Neutrophil (primary cell): ENCODE measurements around the gene CCDC24.

Experiments used
- H3K27ac ChIP-seq: fragments of 200-600 bp; sonication (generic); 2 replicates; pipeline ENCODE4 v1.5.1; 2016; ENCODE audit warnings: mild to moderate bottlenecking, moderate library complexity
- H3K27me3 ChIP-seq: fragments of 200-600 bp; sonication (generic); 2 replicates; pipeline ENCODE4 v1.6.0; 2016; ENCODE audit warnings: mild to moderate bottlenecking
- H3K36me3 ChIP-seq: fragments of 200-600 bp; sonication (generic); 2 replicates; pipeline ENCODE4 v1.5.1; 2017
- H3K4me1 ChIP-seq, 2 experiments: fragments of 200-600 bp in 1 of 2; sonication (generic) in 1 of 2; 1 replicate in 1 of 2; 2 replicates in 1 of 2; pipeline versions ENCODE4 v1.5.1 to v1.6.1; 2013 to 2016; ENCODE audit warnings: low read depth in 1 of 2, low read length in 1 of 2, mild to moderate bottlenecking in 1 of 2, moderate library complexity in 1 of 2; ENCODE audit not compliant: control insufficient read depth in 1 of 2, insufficient read depth in 1 of 2
- H3K4me3 ChIP-seq, 2 experiments: fragments of 200-600 bp in 1 of 2; sonication (generic) in 1 of 2; 1 replicate in 1 of 2; 2 replicates in 1 of 2; pipeline ENCODE4 v1.5.1; 2013 to 2016; ENCODE audit warnings: low read depth in 1 of 2, low read length in 1 of 2, mild to moderate bottlenecking in 1 of 2, moderate library complexity in 1 of 2
- H3K9me3 ChIP-seq: fragments of 200-600 bp; sonication (generic); 2 replicates; pipeline ENCODE4 v1.5.1; 2016
- TF ChIP-seq, protein P1 (sequence below): fragments of 200-600 bp; sonication (generic); IDR thresholded peaks from 2 replicates; pipeline ENCODE4 v1.5.1; 2016; ENCODE audit warnings: antibody characterized with exemption

The CCDC24 gene

DNA sequence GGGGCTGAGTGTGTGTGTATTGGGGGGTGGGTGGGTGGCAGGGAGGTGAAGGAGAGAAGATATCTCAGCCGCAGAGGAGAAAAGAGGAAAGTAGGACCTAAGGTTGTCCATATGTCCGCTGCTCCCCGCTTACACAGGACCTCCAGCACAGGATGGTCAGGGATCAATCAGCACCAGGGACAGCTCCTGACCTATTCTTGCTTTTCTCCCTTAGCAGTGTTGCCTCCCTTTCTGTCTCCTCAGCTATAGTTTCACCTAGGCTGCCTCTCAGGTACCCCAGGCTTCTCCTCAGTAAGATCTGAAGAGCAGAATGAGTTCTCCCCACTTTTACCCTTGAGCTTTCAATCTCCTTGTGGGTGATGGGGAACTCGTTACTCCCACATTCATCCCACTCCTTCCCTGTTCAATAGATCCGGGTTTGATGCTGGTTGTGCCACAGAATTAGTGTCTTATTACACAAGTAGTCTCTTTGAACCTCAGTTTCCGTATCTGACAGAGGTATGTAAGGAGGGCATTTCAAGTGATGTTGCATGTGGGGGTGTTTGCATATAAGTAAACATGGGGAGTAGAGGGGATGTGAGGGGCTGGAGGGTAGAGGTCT, 23.0 kb upstream of the CCDC24 start:
- Histone ChIP-seq H3K4me3 (no peak overlapping the region), H3K27ac (no peak overlapping the region), H3K9me3 (no peaks in the 10 kb centered on the region), H3K36me3 (peaks cover 13% of the 10 kb centered on the region), H3K4me1 (peaks cover 29 to 34% of the 10 kb centered on the region in 2 experiments), H3K27me3 (no peaks in the 10 kb centered on the region)
- TF ChIP-seq, protein P1, sequence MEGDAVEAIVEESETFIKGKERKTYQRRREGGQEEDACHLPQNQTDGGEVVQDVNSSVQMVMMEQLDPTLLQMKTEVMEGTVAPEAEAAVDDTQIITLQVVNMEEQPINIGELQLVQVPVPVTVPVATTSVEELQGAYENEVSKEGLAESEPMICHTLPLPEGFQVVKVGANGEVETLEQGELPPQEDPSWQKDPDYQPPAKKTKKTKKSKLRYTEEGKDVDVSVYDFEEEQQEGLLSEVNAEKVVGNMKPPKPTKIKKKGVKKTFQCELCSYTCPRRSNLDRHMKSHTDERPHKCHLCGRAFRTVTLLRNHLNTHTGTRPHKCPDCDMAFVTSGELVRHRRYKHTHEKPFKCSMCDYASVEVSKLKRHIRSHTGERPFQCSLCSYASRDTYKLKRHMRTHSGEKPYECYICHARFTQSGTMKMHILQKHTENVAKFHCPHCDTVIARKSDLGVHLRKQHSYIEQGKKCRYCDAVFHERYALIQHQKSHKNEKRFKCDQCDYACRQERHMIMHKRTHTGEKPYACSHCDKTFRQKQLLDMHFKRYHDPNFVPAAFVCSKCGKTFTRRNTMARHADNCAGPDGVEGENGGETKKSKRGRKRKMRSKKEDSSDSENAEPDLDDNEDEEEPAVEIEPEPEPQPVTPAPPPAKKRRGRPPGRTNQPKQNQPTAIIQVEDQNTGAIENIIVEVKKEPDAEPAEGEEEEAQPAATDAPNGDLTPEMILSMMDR: no peak

DNA sequence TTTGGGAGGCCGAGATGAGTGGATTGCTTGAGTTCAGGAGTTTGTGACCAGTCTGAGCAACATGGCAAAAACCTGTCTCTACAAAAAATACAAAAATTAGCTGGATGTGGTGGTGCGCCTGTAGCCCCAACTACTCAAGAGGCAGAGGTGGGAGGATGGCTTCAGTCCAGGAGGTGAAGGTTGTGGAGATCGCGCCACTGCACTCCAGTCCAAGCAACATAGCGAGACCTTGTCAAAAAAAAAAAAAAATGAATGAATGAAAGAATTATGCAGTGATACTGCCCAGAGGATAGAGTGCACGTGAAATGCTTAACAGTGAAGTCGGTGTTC, 22.0 kb upstream of the CCDC24 start:
- Histone ChIP-seq H3K36me3 (peaks cover 13% of the 10 kb centered on the region), H3K27ac (peak overlapping the region; percentile 63), H3K27me3 (no peaks in the 10 kb centered on the region), H3K4me3 (peak overlapping the region; percentile 51 to 69), H3K4me1 (peaks cover 30 to 32% of the 10 kb centered on the region in 2 experiments), H3K9me3 (no peaks in the 10 kb centered on the region)
- TF ChIP-seq, protein P1: no peak

DNA sequence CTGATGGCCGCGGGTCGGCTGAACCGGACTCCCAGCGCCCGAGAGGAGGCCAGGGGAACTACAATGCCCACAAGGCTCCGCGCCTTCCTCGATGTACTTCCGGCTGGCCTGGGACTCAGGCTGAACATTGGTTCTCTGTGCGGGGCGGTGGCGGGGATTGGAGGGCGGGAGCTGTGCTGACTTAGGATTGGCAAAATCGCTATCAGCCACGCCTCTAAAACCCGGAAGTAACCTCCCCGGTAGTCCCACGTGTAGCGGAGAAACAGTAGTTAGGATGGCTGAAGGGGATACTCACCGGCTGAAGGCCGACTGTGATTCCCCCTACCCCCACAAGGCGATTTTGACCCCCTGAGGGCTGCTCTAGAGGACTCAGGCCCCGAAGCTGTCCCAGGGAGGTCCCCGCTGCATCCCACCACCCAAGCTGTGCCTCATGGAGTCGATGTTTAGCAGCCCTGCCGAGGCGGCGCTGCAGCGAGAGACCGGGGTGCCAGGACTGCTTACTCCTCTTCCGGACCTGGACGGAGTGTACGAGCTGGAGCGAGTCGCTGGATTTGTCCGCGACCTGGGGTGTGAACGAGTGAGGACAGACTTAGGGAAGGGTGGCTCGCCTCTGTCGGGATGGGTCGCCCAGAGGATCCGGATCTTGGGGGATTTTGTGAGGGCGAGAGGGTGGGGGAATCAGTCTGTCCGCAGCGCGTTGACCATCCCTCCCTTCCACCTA, 21.5 kb upstream of the CCDC24 start, which contains the start of gene DPH2:
TSS of gene DPH2 (plus strand) at position 265 of the 721 bp plus-strand sequence. CDS start at position 431, 166 bp downstream.
- peaks cover 13% of the 10 kb centered on the region for H3K36me3 ChIP-seq
- peak within 1 kb of the TSS; percentile 51 to 69 for H3K4me3 ChIP-seq
- H3K4me1 ChIP-seq: peaks cover 27 to 29% of the 10 kb centered on the region in 2 experiments
- H3K27me3 ChIP-seq: no peaks in the 10 kb centered on the region
- peak within 1 kb of the TSS; percentile 63 for H3K27ac ChIP-seq
- TF ChIP-seq, protein P1: no peak
- H3K9me3 ChIP-seq: no peaks in the 10 kb centered on the region

DNA sequence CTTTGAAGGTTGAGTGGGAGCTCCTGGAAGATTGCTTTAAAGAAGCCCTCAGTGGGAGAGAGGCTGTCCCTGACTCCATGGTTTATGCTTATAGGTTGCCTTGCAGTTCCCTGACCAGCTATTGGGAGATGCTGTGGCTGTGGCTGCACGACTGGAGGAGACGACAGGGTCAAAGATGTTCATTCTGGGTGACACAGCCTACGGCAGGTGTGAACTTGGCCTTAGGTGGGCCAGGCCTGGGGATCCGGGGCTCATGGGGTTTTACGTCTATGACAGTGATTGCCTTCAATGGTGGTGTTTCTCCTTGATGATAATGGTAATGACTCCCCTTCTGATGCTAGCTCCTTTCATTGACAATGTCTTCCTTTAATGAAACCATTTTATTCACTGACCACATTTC, 20.9 kb upstream of the CCDC24 start:
- H3K4me1 ChIP-seq: peaks cover 24 to 26% of the 10 kb centered on the region in 2 experiments
- H3K9me3 ChIP-seq: no peaks in the 10 kb centered on the region
- peaks cover 13% of the 10 kb centered on the region for H3K36me3 ChIP-seq
- H3K27me3 ChIP-seq: no peaks in the 10 kb centered on the region
- TF ChIP-seq, protein P1: no peak
- peak overlapping the region; percentile 63 for H3K27ac ChIP-seq
- peak overlapping the region; percentile 51 to 69 for H3K4me3 ChIP-seq

DNA sequence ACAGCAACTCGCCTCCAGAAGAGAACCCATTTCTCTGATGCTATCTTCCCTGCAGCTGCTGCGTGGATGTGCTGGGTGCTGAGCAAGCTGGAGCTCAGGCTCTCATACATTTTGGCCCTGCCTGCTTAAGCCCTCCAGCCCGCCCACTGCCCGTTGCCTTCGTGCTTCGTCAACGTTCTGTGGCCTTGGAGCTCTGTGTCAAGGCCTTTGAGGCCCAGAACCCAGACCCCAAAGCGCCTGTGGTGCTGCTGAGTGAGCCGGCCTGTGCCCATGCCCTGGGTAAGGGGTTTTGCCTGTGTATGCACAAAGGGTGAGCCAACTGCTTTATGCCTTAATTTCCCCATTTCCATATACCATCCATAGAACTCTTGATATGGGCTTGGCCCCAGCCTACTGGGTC, 20.5 kb upstream of the CCDC24 start:
- Histone ChIP-seq H3K9me3 (no peaks in the 10 kb centered on the region), H3K4me3 (no peak overlapping the region), H3K27me3 (no peaks in the 10 kb centered on the region), H3K36me3 (peaks cover 15% of the 10 kb centered on the region), H3K4me1 (peaks cover 27 to 30% of the 10 kb centered on the region in 2 experiments), H3K27ac (no peak overlapping the region)
- TF ChIP-seq, protein P1: no peak
